Measurements from ENCODE around the gene ELMO2.

- TF ChIP-seq CTCF (IDR thresholded peaks at IDR 0.05; ENCODE audit: insufficient read depth, low read length) (no peak), GABPA (IDR thresholded peaks at IDR 0.05; ENCODE audit: low read depth) (no peak), POLR2AphosphoS5 (IDR thresholded peaks at IDR 0.05; ENCODE audit: low read depth) (no peak)
Observed at GRCh38 chr20:46355778-46356177, 50.6 kb downstream of the ELMO2 start.
